GM23338 (cell line): ENCODE results near the gene CNPY1. TPM values are rescaled to one million over a fixed set of nuclear protein-coding genes. Genes with fewer than 3 reads are reported as not detected.

Source experiments
- ATAC-seq: fragments of 200-7000 bp; cut with Tn5 transposase; 3 replicates; pipeline ENCODE4 v1.9.1; 2020
- DNase-seq: peaks from one replicate; pipeline ENCODE4 v3.0.0-alpha.2; 2015; ENCODE audit warnings: low spot score
- H2AFZ ChIP-seq: fragments of 200-600 bp; sonication (generic); 2 replicates; pipeline ENCODE4 v1.8.0; 2016; ENCODE audit warnings: antibody characterized with exemption, mild to moderate bottlenecking, moderate library complexity
- H3F3A ChIP-seq: fragments of 200-600 bp; sonication (generic); replicated peaks from 2 replicates; pipeline ENCODE4 v1.8.0; 2017; ENCODE audit warnings: antibody characterized with exemption, mixed run types, low read depth
- H3K27ac ChIP-seq: fragments of 200-600 bp; sonication (generic); 2 replicates; pipeline ENCODE4 v1.6.1; 2016; ENCODE audit warnings: low read depth
- H3K27me3 ChIP-seq: fragments of 200-600 bp; sonication (generic); 2 replicates; pipeline ENCODE4 v1.8.0; 2016; ENCODE audit warnings: mild to moderate bottlenecking, mixed run types, moderate library complexity; ENCODE audit not compliant: insufficient read depth
- H3K36me3 ChIP-seq: fragments of 200-600 bp; sonication (generic); 2 replicates; pipeline ENCODE4 v1.8.0; 2016; ENCODE audit warnings: mild to moderate bottlenecking; ENCODE audit not compliant: insufficient read depth
- H3K4me1 ChIP-seq: fragments of 200-600 bp; sonication (generic); 2 replicates; pipeline ENCODE4 v1.8.0; 2016; ENCODE audit warnings: mild to moderate bottlenecking, moderate library complexity; ENCODE audit not compliant: insufficient read depth
- H3K4me2 ChIP-seq: fragments of 200-600 bp; sonication (generic); 2 replicates; pipeline ENCODE4 v1.7.1; 2017; ENCODE audit warnings: mixed run types
- H3K4me3 ChIP-seq: fragments of 200-600 bp; sonication (generic); 2 replicates; pipeline ENCODE4 v1.6.1; 2016; ENCODE audit warnings: mixed run types
- H3K79me2 ChIP-seq: fragments of 200-600 bp; sonication (generic); replicated peaks from 2 replicates; pipeline ENCODE4 v1.8.0; 2017; ENCODE audit warnings: mild to moderate bottlenecking; ENCODE audit not compliant: insufficient read depth
- H3K9me2 ChIP-seq: fragments of 200-600 bp; sonication (generic); 2 replicates; pipeline ENCODE4 v1.8.0; 2017; ENCODE audit not compliant: insufficient read depth
- H4K20me1 ChIP-seq: fragments of 200-600 bp; sonication (generic); replicated peaks from 2 replicates; pipeline ENCODE4 v1.8.0; 2017; ENCODE audit warnings: mild to moderate bottlenecking; ENCODE audit not compliant: insufficient read depth
- H3K27ac Mint-ChIP-seq: 2 replicates; pipeline ENCODE4 v1.8.0; 2020; ENCODE audit warnings: inconsistent platforms, mild to moderate bottlenecking, moderate library complexity, mixed read lengths
- H3K27me3 Mint-ChIP-seq: 3 replicates; pipeline ENCODE4 v1.8.0; 2022; ENCODE audit warnings: low read depth, mild to moderate bottlenecking, moderate library complexity, mixed read lengths, inconsistent platforms; ENCODE audit not compliant: insufficient read depth, poor library complexity
- H3K36me3 Mint-ChIP-seq: 3 replicates; pipeline ENCODE4 v1.8.0; 2021; ENCODE audit warnings: low read depth, mild to moderate bottlenecking, inconsistent platforms, moderate library complexity, mixed read lengths
- H3K4me1 Mint-ChIP-seq: 3 replicates; pipeline ENCODE4 v1.8.0; 2020; ENCODE audit warnings: mild to moderate bottlenecking, inconsistent platforms, mixed read lengths
- H3K4me3 Mint-ChIP-seq: 3 replicates; pipeline ENCODE4 v1.8.0; 2021; ENCODE audit warnings: moderate library complexity, mild to moderate bottlenecking, inconsistent platforms, mixed read lengths
- H3K9me3 Mint-ChIP-seq: 3 replicates; pipeline ENCODE4 v1.8.0; 2020; ENCODE audit warnings: moderate library complexity, mild to moderate bottlenecking, inconsistent platforms, mixed read lengths
- CREB1 ChIP-seq: fragments of 250-450 bp; sonication (Bioruptor Pico); IDR thresholded peaks from 2 replicates; pipeline ENCODE4 v1.5.0; 2020; ENCODE audit warnings: low read depth, mild to moderate bottlenecking, moderate library complexity
- EZH2 ChIP-seq: fragments of 200-600 bp; sonication (generic); IDR thresholded peaks from one replicate; pipeline ENCODE4 v1.8.0; 2017; ENCODE audit warnings: antibody characterized with exemption, mild to moderate bottlenecking, low read depth; ENCODE audit not compliant: unreplicated experiment
- EZH2phosphoT487 ChIP-seq: fragments of 200-600 bp; sonication (generic); IDR thresholded peaks from one replicate; pipeline ENCODE4 v1.8.1; 2018; ENCODE audit warnings: antibody characterized with exemption; ENCODE audit not compliant: unreplicated experiment
- polyA plus RNA-seq: library from polyadenylated mRNA; unstranded; fragments of >200 nt; fragmentation: Nextera tagmentation; extraction: Ambion mirVana; gene quantifications from 2 replicates; pipeline ENCODE4 v1.2.1, GENCODE V29; 2016
- total RNA-seq: library from RNA; depleted of rRNA; stranded (reverse); fragments of >200 nt; shearing (Covaris generic); gene quantifications from 2 replicates; pipeline ENCODE4 v1.2.3, GENCODE V29; 2014
- TF ChIP-seq, protein P1 (sequence below), 2 experiments: fragments of 200-600 bp in 1 of 2; sonication (generic) in 1 of 2; conservative IDR thresholded peaks; 2 replicates each; pipeline versions ENCODE4 v1.5.1 to v1.6.1; 2016 to 2017; ENCODE audit warnings: antibody characterized with exemption in 2 of 2, low read depth in 2 of 2, mild to moderate bottlenecking in 2 of 2, moderate library complexity in 1 of 2
- TF ChIP-seq, protein P2 (sequence below): fragments of 250-450 bp; sonication (Bioruptor Pico); IDR thresholded peaks from 2 replicates; pipeline ENCODE4 v1.5.0; 2020; ENCODE audit warnings: mild to moderate bottlenecking, moderate library complexity
- TF ChIP-seq, protein P3 (sequence below): IDR thresholded peaks from one replicate; pipeline ENCODE4 v1.6.1; 2018; ENCODE audit warnings: antibody characterized with exemption; ENCODE audit not compliant: unreplicated experiment
- TF ChIP-seq, protein P4 (sequence below): IDR thresholded peaks from 2 replicates; pipeline ENCODE4 v1.6.1; 2016; ENCODE audit warnings: antibody characterized with exemption

Gene CNPY1
- total and polyA plus RNA-seq, 2 experiments from 2014 or later = not detected

DNA sequence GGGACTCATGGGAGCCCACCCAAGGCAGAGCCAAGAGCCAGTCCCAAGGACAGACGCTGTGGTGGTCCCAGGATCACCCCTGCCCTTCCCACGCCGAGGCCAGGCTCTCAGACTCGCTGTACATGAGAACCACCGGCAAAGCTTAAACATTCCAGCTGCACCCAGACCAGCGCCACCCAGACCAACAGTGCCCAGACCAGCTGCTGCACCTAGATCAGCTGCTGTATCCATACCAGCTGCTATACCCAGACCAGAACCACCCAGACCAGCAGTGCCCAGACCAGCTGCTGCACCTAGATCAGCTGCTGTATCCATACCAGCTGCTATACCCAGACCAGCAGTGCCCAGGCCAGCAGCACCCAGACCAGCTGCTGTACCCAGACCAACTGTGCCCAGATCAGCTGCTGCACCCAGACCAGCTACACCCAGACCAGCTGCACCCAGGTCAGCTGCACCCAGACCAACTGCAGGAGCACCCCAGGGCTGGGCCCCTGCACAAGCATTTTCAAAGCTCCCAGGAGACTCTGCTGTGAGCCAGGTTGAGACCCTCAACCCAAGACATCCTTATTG, 47.9 kb upstream of the CNPY1 start (continued):
- TF ChIP-seq, protein P1, sequence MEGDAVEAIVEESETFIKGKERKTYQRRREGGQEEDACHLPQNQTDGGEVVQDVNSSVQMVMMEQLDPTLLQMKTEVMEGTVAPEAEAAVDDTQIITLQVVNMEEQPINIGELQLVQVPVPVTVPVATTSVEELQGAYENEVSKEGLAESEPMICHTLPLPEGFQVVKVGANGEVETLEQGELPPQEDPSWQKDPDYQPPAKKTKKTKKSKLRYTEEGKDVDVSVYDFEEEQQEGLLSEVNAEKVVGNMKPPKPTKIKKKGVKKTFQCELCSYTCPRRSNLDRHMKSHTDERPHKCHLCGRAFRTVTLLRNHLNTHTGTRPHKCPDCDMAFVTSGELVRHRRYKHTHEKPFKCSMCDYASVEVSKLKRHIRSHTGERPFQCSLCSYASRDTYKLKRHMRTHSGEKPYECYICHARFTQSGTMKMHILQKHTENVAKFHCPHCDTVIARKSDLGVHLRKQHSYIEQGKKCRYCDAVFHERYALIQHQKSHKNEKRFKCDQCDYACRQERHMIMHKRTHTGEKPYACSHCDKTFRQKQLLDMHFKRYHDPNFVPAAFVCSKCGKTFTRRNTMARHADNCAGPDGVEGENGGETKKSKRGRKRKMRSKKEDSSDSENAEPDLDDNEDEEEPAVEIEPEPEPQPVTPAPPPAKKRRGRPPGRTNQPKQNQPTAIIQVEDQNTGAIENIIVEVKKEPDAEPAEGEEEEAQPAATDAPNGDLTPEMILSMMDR (conservative IDR thresholded peaks at IDR 0.05; ENCODE audit: low read depth in 2 of 2) = no peak

DNA sequence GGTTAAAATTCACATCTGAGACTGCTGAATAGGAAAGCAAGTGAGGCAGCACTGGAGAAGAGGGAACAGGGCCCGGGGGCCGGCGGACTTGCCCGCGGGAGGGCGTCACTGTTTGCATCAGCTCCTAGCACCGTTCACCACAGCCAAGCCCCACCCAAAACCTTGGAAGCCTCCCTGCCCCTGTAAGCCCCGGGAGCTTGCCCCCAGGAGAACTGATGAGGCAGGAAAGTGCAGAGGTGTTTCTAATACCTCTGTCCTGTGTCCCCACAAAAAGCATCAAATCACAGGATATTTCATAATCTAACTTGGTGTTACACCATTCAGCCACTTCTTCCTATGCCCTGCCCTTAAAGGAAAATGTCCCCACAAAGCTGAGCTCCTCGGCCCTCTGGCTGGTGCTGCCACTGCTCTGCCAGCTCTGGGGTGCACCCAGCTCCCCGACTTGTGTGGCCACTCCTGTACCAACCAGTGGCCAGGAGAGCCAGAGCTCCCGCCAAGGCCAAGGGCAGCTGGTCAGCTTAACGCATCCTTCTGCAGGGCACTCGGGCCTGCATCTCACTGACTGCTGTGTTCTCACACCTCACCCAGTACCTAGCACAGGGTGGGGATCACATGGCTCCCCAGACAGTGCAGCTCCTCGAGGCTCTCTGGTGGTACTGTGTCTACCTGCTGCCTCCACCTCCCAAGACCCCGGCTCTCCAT, 47.3 kb upstream of the CNPY1 start:
- no peak overlapping the region for H3K4me3 Mint-ChIP-seq
- Histone ChIP-seq H3K4me2 (no peak overlapping the region), H3K27ac (no peak overlapping the region), H3K9me2 (no peaks in the 10 kb centered on the region), H3K79me2 (no peaks in the 10 kb centered on the region), H3F3A (no peaks in the 10 kb centered on the region), H3K4me1 (0 out of 2 replicates have a peak, but pooled peaks cover 9% of the 10 kb centered on the region), H3K36me3 (no peaks in the 10 kb centered on the region), H4K20me1 (no peaks in the 10 kb centered on the region), H3K4me3 (no peak overlapping the region), H2AFZ (no peak overlapping the region), H3K27me3 (no peaks in the 10 kb centered on the region)
- H3K9me3 Mint-ChIP-seq = no peaks in the 10 kb centered on the region
- peaks cover 10% of the 10 kb centered on the region for H3K27me3 Mint-ChIP-seq
- ATAC-seq = no peak
- H3K36me3 Mint-ChIP-seq = no peaks in the 10 kb centered on the region
- H3K27ac Mint-ChIP-seq = no peak overlapping the region
- peaks cover 30% of the 10 kb centered on the region for H3K4me1 Mint-ChIP-seq
- DNase-seq = no peak
- TF ChIP-seq, protein P2, sequence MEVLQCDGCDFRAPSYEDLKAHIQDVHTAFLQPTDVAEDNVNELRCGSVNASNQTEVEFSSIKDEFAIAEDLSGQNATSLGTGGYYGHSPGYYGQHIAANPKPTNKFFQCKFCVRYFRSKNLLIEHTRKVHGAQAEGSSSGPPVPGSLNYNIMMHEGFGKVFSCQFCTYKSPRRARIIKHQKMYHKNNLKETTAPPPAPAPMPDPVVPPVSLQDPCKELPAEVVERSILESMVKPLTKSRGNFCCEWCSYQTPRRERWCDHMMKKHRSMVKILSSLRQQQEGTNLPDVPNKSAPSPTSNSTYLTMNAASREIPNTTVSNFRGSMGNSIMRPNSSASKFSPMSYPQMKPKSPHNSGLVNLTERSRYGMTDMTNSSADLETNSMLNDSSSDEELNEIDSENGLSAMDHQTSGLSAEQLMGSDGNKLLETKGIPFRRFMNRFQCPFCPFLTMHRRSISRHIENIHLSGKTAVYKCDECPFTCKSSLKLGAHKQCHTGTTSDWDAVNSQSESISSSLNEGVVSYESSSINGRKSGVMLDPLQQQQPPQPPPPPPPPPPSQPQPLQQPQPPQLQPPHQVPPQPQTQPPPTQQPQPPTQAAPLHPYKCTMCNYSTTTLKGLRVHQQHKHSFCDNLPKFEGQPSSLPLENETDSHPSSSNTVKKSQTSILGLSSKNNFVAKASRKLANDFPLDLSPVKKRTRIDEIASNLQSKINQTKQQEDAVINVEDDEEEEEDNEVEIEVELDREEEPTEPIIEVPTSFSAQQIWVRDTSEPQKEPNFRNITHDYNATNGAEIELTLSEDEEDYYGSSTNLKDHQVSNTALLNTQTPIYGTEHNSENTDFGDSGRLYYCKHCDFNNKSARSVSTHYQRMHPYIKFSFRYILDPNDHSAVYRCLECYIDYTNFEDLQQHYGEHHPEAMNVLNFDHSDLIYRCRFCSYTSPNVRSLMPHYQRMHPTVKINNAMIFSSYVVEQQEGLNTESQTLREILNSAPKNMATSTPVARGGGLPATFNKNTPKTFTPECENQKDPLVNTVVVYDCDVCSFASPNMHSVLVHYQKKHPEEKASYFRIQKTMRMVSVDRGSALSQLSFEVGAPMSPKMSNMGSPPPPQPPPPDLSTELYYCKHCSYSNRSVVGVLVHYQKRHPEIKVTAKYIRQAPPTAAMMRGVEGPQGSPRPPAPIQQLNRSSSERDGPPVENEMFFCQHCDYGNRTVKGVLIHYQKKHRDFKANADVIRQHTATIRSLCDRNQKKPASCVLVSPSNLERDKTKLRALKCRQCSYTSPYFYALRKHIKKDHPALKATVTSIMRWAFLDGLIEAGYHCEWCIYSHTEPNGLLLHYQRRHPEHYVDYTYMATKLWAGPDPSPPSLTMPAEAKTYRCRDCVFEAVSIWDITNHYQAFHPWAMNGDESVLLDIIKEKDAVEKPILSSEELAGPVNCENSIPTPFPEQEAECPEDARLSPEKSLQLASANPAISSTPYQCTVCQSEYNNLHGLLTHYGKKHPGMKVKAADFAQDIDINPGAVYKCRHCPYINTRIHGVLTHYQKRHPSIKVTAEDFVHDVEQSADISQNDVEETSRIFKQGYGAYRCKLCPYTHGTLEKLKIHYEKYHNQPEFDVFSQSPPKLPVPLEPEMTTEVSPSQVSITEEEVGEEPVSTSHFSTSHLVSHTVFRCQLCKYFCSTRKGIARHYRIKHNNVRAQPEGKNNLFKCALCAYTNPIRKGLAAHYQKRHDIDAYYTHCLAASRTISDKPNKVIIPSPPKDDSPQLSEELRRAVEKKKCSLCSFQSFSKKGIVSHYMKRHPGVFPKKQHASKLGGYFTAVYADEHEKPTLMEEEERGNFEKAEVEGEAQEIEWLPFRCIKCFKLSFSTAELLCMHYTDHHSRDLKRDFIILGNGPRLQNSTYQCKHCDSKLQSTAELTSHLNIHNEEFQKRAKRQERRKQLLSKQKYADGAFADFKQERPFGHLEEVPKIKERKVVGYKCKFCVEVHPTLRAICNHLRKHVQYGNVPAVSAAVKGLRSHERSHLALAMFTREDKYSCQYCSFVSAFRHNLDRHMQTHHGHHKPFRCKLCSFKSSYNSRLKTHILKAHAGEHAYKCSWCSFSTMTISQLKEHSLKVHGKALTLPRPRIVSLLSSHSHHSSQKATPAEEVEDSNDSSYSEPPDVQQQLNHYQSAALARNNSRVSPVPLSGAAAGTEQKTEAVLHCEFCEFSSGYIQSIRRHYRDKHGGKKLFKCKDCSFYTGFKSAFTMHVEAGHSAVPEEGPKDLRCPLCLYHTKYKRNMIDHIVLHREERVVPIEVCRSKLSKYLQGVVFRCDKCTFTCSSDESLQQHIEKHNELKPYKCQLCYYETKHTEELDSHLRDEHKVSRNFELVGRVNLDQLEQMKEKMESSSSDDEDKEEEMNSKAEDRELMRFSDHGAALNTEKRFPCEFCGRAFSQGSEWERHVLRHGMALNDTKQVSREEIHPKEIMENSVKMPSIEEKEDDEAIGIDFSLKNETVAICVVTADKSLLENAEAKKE (CRISPR knock-in tag) = no peak
- TF ChIP-seq, protein P3, sequence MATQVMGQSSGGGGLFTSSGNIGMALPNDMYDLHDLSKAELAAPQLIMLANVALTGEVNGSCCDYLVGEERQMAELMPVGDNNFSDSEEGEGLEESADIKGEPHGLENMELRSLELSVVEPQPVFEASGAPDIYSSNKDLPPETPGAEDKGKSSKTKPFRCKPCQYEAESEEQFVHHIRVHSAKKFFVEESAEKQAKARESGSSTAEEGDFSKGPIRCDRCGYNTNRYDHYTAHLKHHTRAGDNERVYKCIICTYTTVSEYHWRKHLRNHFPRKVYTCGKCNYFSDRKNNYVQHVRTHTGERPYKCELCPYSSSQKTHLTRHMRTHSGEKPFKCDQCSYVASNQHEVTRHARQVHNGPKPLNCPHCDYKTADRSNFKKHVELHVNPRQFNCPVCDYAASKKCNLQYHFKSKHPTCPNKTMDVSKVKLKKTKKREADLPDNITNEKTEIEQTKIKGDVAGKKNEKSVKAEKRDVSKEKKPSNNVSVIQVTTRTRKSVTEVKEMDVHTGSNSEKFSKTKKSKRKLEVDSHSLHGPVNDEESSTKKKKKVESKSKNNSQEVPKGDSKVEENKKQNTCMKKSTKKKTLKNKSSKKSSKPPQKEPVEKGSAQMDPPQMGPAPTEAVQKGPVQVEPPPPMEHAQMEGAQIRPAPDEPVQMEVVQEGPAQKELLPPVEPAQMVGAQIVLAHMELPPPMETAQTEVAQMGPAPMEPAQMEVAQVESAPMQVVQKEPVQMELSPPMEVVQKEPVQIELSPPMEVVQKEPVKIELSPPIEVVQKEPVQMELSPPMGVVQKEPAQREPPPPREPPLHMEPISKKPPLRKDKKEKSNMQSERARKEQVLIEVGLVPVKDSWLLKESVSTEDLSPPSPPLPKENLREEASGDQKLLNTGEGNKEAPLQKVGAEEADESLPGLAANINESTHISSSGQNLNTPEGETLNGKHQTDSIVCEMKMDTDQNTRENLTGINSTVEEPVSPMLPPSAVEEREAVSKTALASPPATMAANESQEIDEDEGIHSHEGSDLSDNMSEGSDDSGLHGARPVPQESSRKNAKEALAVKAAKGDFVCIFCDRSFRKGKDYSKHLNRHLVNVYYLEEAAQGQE = no peak
- TF ChIP-seq CREB1 (no peak), EZH2 (no peak), EZH2phosphoT487 (no peak)
- TF ChIP-seq, protein P1 (conservative IDR thresholded peaks at IDR 0.05; ENCODE audit: low read depth in 2 of 2) = no peak
- TF ChIP-seq, protein P4, sequence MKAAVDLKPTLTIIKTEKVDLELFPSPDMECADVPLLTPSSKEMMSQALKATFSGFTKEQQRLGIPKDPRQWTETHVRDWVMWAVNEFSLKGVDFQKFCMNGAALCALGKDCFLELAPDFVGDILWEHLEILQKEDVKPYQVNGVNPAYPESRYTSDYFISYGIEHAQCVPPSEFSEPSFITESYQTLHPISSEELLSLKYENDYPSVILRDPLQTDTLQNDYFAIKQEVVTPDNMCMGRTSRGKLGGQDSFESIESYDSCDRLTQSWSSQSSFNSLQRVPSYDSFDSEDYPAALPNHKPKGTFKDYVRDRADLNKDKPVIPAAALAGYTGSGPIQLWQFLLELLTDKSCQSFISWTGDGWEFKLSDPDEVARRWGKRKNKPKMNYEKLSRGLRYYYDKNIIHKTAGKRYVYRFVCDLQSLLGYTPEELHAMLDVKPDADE = no peak
